Activated T-cell treated with anti-CD3 and anti-CD28 coated beads, Interleukin-2, amount 50 U/mL, for 72 hours (primary cell): ENCODE data around the gene MX2. TPM values are rescaled to one million over a fixed set of nuclear protein-coding genes. Genes with fewer than 3 reads are reported as not detected.

Experiments used
- ATAC-seq, 2 donors: fragments of 150-1000 bp; cut with Tn5 transposase; replicated peaks in 1 of 2; 2 replicates each; pipeline ENCODE4 v1.10.0; 2021; ENCODE audit warnings: moderate library complexity in 2 of 2, mild to moderate bottlenecking in 1 of 2
- DNase-seq, 2 donors: peaks; one replicate each; pipeline ENCODE4 v3.0.0; 2021 to 2022; ENCODE audit warnings: mixed read lengths in 1 of 2
- H3K27ac Mint-ChIP-seq: one replicate; pipeline ENCODE4 v1.8.0; 2022; ENCODE audit warnings: mild to moderate bottlenecking, moderate library complexity, mixed read lengths
- H3K27me3 Mint-ChIP-seq: one replicate; pipeline ENCODE4 v1.8.0; 2022; ENCODE audit warnings: low read depth, mixed read lengths
- H3K36me3 Mint-ChIP-seq, 2 donors: one replicate each; pipeline ENCODE4 v1.8.0; 2022; ENCODE audit warnings: mixed read lengths in 2 of 2, mild to moderate bottlenecking in 1 of 2; ENCODE audit not compliant: insufficient read depth in 2 of 2
- H3K4me1 Mint-ChIP-seq: one replicate; pipeline ENCODE4 v1.8.0; 2022; ENCODE audit warnings: low read depth, mixed read lengths
- H3K4me3 Mint-ChIP-seq, 2 donors: one replicate each; pipeline ENCODE4 v1.8.0; 2022; ENCODE audit warnings: mild to moderate bottlenecking in 2 of 2, mixed read lengths in 2 of 2, moderate library complexity in 2 of 2
- H3K9me3 Mint-ChIP-seq, 2 donors: one replicate each; pipeline ENCODE4 v1.8.0; 2022; ENCODE audit warnings: mixed read lengths in 2 of 2
- total RNA-seq, 2 donors: library from RNA; stranded (reverse); gene quantifications; one replicate each; pipeline ENCODE4 v1.2.3, GENCODE V29; 2022

MX2 gene
- total RNA-seq, 2 donors from 2014 or later, result 30.1 to 47.9 TPM

DNA sequence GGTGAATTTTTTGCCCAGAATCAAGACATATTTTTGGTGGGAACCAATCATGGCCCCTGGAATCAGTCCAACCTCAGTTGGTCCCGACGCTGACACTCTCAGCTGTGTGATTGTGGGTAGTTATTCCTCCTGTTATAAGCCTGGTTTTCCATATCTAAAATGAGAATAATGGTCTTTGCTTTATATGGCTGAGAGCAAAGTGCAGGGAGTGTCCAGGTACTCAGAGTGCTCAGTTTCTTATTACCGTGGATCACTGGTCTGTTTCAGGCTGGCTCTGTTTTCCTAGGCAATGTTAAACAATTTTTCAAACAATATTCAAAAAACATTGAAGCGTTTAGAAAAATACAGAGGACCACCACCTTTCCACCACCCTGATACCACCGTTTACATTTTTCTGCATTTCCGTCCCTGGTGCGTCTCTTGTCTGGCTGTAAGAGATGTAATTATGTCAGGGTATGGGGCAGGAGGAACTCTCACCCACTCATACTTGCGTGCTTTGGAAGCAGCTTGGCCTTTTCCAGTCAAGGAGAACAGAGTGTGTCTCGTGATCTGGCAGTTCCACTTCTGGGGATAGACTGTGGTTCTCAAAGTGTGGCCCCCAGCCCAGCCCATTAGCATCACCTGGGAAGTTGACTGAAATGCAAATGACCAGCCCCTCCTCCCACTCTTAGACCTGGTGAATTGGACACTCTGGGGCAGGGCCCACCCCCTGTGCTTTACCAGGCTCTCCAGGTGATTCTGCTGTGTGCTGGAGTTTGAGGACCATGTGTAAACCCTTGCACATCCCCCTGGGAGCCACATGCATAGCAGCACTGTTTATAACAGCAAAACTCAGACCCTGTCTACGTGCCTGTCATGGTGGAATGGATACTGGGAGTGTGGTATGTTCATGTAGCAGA, 71.0 kb downstream of the MX2 start:
- H3K27ac Mint-ChIP-seq, result no peak overlapping the region
- peaks cover 12% of the 10 kb centered on the region for H3K4me1 Mint-ChIP-seq

GRCh38 chr21:41433566-41433965, 71.7 kb downstream of the MX2 start:
- DNase-seq (no peak), ATAC-seq (no peak)
- no peak overlapping the region for H3K27ac Mint-ChIP-seq
- H3K27me3 Mint-ChIP-seq, result no peaks in the 10 kb centered on the region
- peaks cover 26% of the 10 kb centered on the region in 2 donors for H3K36me3 Mint-ChIP-seq
- H3K4me1 Mint-ChIP-seq, result peaks cover 5% of the 10 kb centered on the region
- H3K4me3 Mint-ChIP-seq, result no peak overlapping the region
- peaks cover 5 to 10% of the 10 kb centered on the region in 2 donors for H3K9me3 Mint-ChIP-seq

More for the DNA sequence above, 71.0 kb downstream of the MX2 start:
- no peak for DNase-seq
- no peak for ATAC-seq
- Mint-ChIP-seq H3K9me3 (peaks cover 5 to 10% of the 10 kb centered on the region in 2 donors), H3K4me3 (no peak overlapping the region), H3K27me3 (no peaks in the 10 kb centered on the region), H3K36me3 (peaks cover 26 to 28% of the 10 kb centered on the region in 2 donors)

- H3K27me3 Mint-ChIP-seq, result no peaks in the 10 kb centered on the region
- H3K36me3 Mint-ChIP-seq, result peaks cover 25 to 26% of the 10 kb centered on the region in 2 donors
- ATAC-seq (no peak), DNase-seq (no peak)
- H3K4me1 Mint-ChIP-seq, result no peaks in the 10 kb centered on the region
- no peak overlapping the region for H3K4me3 Mint-ChIP-seq
- H3K9me3 Mint-ChIP-seq, result peaks cover 5 to 10% of the 10 kb centered on the region in 2 donors
- no peak overlapping the region for H3K27ac Mint-ChIP-seq
These were observed 73.9 kb downstream of the MX2 start for GRCh38 chr21:41435706-41436105.

DNA sequence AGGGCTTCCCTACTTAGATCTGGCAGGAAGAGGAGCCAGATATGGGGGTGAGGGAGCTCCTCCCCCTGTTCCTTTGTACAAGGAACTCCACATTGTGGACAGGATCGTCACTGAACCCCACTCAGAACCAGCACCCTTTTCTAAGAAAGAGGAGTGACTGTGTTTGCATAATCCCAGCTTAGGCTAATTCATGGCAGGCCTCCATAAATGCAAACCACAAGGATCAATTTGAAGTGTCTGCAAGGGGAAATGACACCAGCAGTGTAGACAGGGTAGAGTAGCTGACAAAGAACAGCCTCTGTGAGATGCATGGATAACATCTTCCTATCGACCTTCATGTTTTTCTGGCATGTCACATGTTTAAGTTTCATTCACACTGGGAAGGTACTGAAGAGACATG, 75.9 kb downstream of the MX2 start:
- Mint-ChIP-seq H3K9me3 (peaks cover 5 to 10% of the 10 kb centered on the region in 2 donors), H3K27me3 (no peaks in the 10 kb centered on the region), H3K27ac (no peak overlapping the region), H3K4me1 (no peaks in the 10 kb centered on the region), H3K4me3 (no peak overlapping the region), H3K36me3 (peaks cover 23 to 26% of the 10 kb centered on the region in 2 donors)
- ATAC-seq, result peak; percentile 29 to 68
- no peak for DNase-seq

DNA sequence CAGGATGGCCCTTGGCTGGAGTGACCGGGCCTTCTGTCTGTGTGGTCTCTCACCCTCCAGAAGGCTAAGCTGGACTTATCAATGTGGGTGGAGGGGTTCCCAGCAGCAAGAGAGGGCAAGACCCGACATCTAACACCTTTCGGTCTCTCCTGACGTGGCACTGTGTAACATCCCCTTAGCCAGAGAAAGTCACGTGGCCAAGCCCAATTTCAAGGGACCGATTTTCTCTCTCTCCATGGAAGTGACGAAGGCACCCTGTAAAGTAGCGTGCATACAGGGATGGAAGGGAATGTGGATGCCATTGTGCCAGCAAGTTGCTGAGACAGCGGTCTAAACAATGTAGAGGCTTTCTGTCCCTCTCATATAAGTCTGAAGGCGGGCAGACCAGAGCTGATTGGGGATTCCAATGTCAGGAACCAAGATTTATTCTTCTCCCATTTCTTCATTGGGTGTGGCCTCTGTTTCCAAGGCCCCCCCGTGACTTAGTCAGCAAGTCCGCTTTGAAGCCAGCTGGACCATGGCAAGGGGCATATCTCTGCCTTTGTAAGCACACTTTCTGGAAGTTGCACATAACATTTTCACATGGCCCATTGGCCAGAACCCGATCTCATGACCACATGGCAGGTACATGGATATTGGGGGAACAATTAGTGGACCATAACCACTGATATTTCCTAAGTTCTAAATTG, 76.7 kb downstream of the MX2 start:
- H3K36me3 Mint-ChIP-seq, result peaks cover 18 to 19% of the 10 kb centered on the region in 2 donors

GRCh38 chr21:41439248-41439647, 77.4 kb downstream of the MX2 start:
- no peaks in the 10 kb centered on the region for H3K4me1 Mint-ChIP-seq
- peaks cover 18% of the 10 kb centered on the region in 2 donors for H3K36me3 Mint-ChIP-seq
- DNase-seq (no peak), ATAC-seq (no peak)
- H3K9me3 Mint-ChIP-seq, result peaks cover 5 to 10% of the 10 kb centered on the region in 2 donors
- no peak overlapping the region for H3K27ac Mint-ChIP-seq
- H3K27me3 Mint-ChIP-seq, result no peaks in the 10 kb centered on the region
- H3K4me3 Mint-ChIP-seq, result no peak overlapping the region

More for the DNA sequence above, 76.7 kb downstream of the MX2 start:
- ATAC-seq (no peak), DNase-seq (no peak)
- no peaks in the 10 kb centered on the region for H3K4me1 Mint-ChIP-seq
- H3K27me3 Mint-ChIP-seq, result no peaks in the 10 kb centered on the region
- peaks cover 5 to 10% of the 10 kb centered on the region in 2 donors for H3K9me3 Mint-ChIP-seq
- H3K27ac Mint-ChIP-seq, result no peak overlapping the region
- no peak overlapping the region for H3K4me3 Mint-ChIP-seq

DNA sequence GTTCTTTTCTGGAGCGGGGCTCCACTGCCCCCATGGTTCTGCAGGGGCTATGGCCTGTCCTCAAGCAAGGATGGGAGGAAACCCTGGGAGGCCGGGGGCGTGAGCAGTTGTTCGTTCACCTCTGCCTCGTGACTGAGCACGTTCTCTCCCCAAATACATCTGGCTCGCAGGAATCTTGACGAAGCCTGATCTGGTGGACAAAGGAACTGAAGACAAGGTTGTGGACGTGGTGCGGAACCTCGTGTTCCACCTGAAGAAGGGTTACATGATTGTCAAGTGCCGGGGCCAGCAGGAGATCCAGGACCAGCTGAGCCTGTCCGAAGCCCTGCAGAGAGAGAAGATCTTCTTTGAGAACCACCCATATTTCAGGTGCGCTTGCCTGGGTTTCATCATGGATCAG, 79.7 kb downstream of the MX2 start:
- peaks cover 3 to 11% of the 10 kb centered on the region in 2 donors for H3K36me3 Mint-ChIP-seq
- no peak for ATAC-seq
- no peak for DNase-seq
- H3K27me3 Mint-ChIP-seq, result no peaks in the 10 kb centered on the region
- H3K9me3 Mint-ChIP-seq, result no peaks in the 10 kb centered on the region
- H3K4me3 Mint-ChIP-seq, result no peak overlapping the region
- no peaks in the 10 kb centered on the region for H3K4me1 Mint-ChIP-seq
- H3K27ac Mint-ChIP-seq, result no peak overlapping the region

DNA sequence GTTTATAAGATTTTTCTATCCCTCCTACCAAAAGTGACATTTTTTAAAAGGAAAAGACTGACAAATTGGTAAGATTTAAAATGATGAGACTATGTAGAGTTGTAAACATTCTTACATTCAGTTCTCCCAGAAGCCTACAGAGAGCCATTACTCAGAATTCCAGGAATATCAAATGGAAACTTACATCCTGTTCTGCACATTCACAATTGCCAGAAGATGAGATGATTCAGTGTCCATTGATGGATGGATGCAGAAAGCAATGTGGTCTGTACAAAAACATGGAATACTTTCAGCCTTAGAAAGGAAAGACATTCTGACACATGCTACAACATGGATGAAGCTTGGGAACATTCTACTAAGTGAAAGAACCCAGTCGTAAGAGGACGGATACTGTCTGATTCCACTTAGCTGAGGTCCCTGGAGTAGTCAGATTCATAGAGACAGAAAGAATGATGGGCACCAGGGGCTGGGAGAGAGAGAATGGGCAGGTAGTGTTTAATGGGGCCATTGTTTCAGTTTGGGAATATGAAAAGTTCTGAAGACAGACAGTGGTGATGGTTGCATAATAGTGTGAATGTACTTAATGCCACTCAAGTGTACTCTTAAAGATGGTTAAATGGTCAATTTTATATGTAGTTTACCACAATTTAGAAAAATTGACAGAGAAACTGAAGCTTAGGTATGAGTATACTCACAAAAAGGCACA, 80.8 kb downstream of the MX2 start:
- Mint-ChIP-seq H3K4me3 (no peak overlapping the region), H3K9me3 (no peaks in the 10 kb centered on the region), H3K36me3 (peaks cover 2 to 10% of the 10 kb centered on the region in 2 donors), H3K4me1 (no peaks in the 10 kb centered on the region), H3K27ac (no peak overlapping the region), H3K27me3 (no peaks in the 10 kb centered on the region)
- ATAC-seq, result no peak
- no peak for DNase-seq

DNA sequence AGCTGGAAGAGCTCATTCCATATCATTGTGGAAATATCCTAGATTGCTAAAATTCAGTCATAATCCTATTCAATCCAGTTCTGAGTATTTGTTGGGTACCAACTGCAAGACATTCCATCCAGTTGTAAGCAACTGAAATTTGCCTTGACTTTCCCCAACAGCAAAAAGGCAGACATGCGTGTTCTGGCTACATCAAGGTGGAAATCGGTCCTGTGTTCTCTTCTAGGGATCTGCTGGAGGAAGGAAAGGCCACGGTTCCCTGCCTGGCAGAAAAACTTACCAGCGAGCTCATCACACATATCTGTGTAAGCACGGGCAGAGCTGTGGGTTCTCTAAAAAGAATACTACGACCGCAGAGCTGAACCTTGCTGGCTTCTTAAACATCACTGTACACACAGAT, 81.7 kb downstream of the MX2 start:
- H3K27ac Mint-ChIP-seq, result no peak overlapping the region
- H3K4me1 Mint-ChIP-seq, result no peaks in the 10 kb centered on the region
- peaks cover 2 to 10% of the 10 kb centered on the region in 2 donors for H3K36me3 Mint-ChIP-seq
- no peak overlapping the region for H3K4me3 Mint-ChIP-seq
- no peak for DNase-seq
- no peaks in the 10 kb centered on the region for H3K9me3 Mint-ChIP-seq
- H3K27me3 Mint-ChIP-seq, result no peaks in the 10 kb centered on the region
- no peak for ATAC-seq

DNA sequence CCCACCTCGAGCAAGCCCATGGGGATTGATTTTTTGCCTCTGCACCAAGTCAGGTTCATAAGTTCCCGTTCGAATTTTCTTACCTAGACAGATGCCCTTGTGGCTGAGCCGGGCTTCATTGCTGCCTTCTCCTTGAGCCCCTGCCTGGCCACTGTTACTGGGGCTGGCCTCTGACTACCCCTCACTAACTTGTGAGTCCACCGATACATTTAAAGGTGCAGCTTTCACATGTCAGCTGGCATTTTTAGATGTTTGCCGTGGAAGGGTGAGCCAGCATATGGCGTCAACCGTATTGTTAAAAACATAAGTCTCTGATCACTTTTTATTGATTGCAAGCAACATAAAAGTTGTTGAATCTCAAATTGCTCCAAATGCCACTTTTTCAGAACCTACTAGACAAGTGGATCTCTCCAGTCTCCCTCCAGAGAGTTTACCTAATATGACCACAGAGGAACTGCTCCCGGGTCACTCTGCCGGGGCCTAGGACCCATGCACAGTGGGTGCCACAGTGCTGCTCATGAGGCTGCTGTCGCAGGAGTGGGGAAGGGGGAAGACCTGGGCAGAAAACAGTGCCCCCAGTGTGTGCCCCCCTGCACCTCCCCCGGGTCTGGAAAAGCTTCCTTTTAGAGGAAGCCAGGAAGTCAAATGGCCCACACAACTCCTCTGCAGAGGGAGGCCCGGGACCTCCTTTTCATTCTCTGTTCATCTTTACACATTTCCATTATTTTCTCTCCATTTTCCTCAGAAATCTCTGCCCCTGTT, 83.1 kb downstream of the MX2 start:
- Mint-ChIP-seq H3K9me3 (no peaks in the 10 kb centered on the region), H3K36me3 (peaks cover 2 to 10% of the 10 kb centered on the region in 2 donors), H3K4me3 (no peak overlapping the region), H3K27ac (no peak overlapping the region), H3K4me1 (no peaks in the 10 kb centered on the region), H3K27me3 (no peaks in the 10 kb centered on the region)
- ATAC-seq (no peak), DNase-seq (no peak)

DNA sequence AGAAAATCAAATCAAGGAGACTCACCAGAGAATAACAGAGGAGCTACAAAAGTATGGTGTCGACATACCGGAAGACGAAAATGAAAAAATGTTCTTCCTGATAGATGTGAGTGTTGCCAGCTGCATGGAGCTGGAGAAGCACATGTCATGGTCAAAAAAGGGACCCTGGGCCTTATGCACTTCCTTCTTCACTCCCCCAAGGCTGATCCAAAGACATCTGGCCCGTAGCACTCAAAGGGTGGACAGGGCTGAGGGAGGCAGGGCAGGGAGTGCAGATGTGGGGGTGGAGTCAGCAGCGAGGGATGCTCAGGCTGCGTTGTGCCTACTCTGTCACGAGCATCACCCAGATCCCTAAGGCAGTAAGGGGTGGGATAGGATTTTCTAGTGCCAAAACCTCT, 83.6 kb downstream of the MX2 start:
- Mint-ChIP-seq H3K27me3 (no peaks in the 10 kb centered on the region), H3K4me3 (no peak overlapping the region)
- DNase-seq, result no peak

DNA sequence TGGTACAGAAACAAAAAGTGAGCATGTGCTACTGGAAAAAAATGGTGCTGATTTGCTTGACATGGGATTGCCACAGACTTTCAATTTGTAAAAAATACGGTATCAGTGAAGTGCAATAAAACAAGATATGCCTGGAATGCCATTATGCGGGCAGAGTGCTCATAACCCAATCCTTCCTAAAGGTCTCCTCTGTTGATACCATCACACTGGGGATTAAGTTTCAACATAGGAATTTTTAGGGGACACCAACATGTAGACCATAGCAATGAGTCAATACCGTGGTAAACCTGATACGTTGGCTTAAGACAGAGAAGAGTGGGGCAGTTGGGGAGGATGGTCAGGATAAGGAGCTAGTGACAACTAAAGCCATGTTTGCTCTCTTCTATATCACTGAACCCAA, 84.8 kb downstream of the MX2 start:
- ATAC-seq (no peak), DNase-seq (no peak)
- Mint-ChIP-seq H3K4me3 (no peak overlapping the region), H3K4me1 (no peaks in the 10 kb centered on the region), H3K9me3 (no peaks in the 10 kb centered on the region), H3K27me3 (no peaks in the 10 kb centered on the region), H3K36me3 (peaks cover 2 to 10% of the 10 kb centered on the region in 2 donors), H3K27ac (no peak overlapping the region)

More for the DNA sequence above, 83.6 kb downstream of the MX2 start:
- Mint-ChIP-seq H3K9me3 (no peaks in the 10 kb centered on the region), H3K27ac (no peak overlapping the region), H3K4me1 (no peaks in the 10 kb centered on the region), H3K36me3 (peaks cover 2 to 10% of the 10 kb centered on the region in 2 donors)
- ATAC-seq, result no peak
